NCI-H187 treated with DMSO at 0.1 percent for 48 hours (cell line): ENCODE results near the gene PGAP3.

ENCODE experiments used
- DNase-seq: peaks from one replicate; lab custom pipeline; 2025; lab: John Stamatoyannopoulos, UW

PGAP3 gene

GRCh38 chr17:39622380-39623006 lies 65.4 kb downstream of the PGAP3 start:
- DNase-seq = no peak

- DNase-seq = peak; percentile 29
Measured at GRCh38 chr17:39621523-39622379, 66.1 kb downstream of the PGAP3 start.
